OCI-LY3 (cell line): ENCODE results near the gene DDX39B.

Source experiments
- H2AFZ ChIP-seq: fragments of 200-600, 300-600 bp; shearing (Covaris generic); 2 replicates; pipeline ENCODE4 v1.6.0; 2014; ENCODE audit warnings: antibody characterized with exemption, low read depth, low read length
- H3K27ac ChIP-seq: fragments of 200-600, 300-600 bp; sonication (generic); 2 replicates; pipeline ENCODE4 v1.5.1; 2014; ENCODE audit warnings: mild to moderate bottlenecking, low read length, moderate library complexity, mixed read lengths
- H3K27me3 ChIP-seq: fragments of 200-600, 300-600 bp; sonication (generic); 2 replicates; pipeline ENCODE4 v1.6.1; 2014; ENCODE audit warnings: low read depth, low read length, mixed read lengths
- H3K36me3 ChIP-seq: fragments of 200-600, 300-600 bp; sonication (generic); replicated peaks from 2 replicates; pipeline ENCODE3; 2014; ENCODE audit warnings: low read depth, low read length, mixed read lengths
- H3K4me1 ChIP-seq: fragments of 300-600, 200-600 bp; sonication (generic); 2 replicates; pipeline ENCODE4 v1.6.1; 2014; ENCODE audit warnings: low read length, mixed read lengths
- H3K4me2 ChIP-seq: fragments of 200-600, 300-600 bp; sonication (generic); 2 replicates; pipeline ENCODE4 v1.6.1; 2014; ENCODE audit warnings: low read length, mixed read lengths
- H3K4me3 ChIP-seq: fragments of 300-600, 200-600 bp; sonication (generic); 2 replicates; pipeline ENCODE4 v1.5.1; 2014; ENCODE audit warnings: antibody characterized with exemption, mild to moderate bottlenecking, low read length, moderate library complexity
- H3K79me2 ChIP-seq: fragments of 300-600, 200-600 bp; shearing (Covaris generic); 2 replicates; pipeline ENCODE4 v1.6.1; 2014; ENCODE audit warnings: mild to moderate bottlenecking, low read length, mixed read lengths
- H3K9ac ChIP-seq: fragments of 300-600, 200-600 bp; shearing (Covaris generic); 2 replicates; pipeline ENCODE4 v1.6.0; 2014; ENCODE audit warnings: mild to moderate bottlenecking, low read length, moderate library complexity
- H3K9me3 ChIP-seq: fragments of 200-600, 300-600 bp; shearing (Covaris generic); 2 replicates; pipeline ENCODE4 v1.6.1; 2014; ENCODE audit warnings: low read length, mixed read lengths; ENCODE audit not compliant: insufficient read depth
- H4K20me1 ChIP-seq: fragments of 200-600, 300-600 bp; sonication (generic); 2 replicates; pipeline ENCODE4 v1.6.1; 2016; ENCODE audit warnings: low read length, mixed read lengths; ENCODE audit not compliant: insufficient read depth
- EZH2phosphoT487 ChIP-seq: fragments of 200-600 bp; shearing (Covaris generic); IDR thresholded peaks from 2 replicates; pipeline ENCODE4 v1.6.1; 2018; ENCODE audit warnings: antibody characterized with exemption, mixed run types, low read depth
- TF ChIP-seq, protein P1 (sequence below): fragments of 200-600, 300-600 bp; sonication (generic); IDR thresholded peaks from 2 replicates; pipeline ENCODE4 v1.5.1; 2014; ENCODE audit warnings: antibody characterized with exemption, low read length, low read depth

Gene DDX39B

DNA sequence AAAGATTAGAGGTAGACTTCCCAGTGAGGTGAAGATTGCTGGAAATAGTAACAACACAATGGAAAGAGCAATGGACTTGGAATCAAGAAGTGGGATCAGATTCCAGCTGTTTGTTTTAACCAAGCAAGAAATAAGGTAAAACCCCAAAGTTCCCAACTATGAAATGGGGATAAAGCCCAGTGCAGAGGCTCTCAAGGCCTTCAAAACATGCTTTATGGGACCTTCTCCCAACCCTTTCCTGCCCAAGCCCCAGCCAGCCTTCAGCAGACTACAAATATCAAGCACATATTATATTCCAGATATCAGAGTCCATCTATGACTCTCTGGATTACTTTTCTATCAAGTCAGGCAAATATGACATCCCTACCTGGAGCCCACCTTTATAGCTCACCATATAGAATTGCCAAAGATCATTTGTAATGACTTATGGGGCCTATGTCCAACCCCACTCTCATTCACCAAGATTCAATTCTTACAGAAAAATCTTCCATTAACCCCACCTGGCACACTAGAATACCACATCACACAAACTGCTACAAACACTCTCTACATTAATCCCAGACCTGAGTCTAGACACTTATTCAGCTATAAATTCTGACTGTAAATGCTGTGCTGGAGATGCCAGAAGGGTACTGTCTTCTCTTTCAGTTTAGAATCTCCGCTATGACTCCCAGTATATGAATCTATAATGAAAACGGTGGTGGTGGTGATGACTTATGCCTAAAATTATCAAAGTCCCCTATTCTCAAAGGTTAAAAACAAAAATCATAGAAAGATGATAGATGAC is 6.1 kb downstream of the DDX39B start:
- Histone ChIP-seq H3K4me2 (no peak overlapping the region), H3K4me3 (no peak overlapping the region), H3K36me3 (peaks cover 68% of the 10 kb centered on the region), H2AFZ (no peak overlapping the region), H3K27me3 (no peaks in the 10 kb centered on the region), H3K9me3 (no peaks in the 10 kb centered on the region), H3K79me2 (peaks cover 61% of the 10 kb centered on the region), H3K27ac (no peak overlapping the region), H3K9ac (no peak overlapping the region), H4K20me1 (peaks cover 62% of the 10 kb centered on the region), H3K4me1 (peaks cover 17% of the 10 kb centered on the region)
- TF ChIP-seq EZH2phosphoT487, result no peak
- TF ChIP-seq, protein P1, sequence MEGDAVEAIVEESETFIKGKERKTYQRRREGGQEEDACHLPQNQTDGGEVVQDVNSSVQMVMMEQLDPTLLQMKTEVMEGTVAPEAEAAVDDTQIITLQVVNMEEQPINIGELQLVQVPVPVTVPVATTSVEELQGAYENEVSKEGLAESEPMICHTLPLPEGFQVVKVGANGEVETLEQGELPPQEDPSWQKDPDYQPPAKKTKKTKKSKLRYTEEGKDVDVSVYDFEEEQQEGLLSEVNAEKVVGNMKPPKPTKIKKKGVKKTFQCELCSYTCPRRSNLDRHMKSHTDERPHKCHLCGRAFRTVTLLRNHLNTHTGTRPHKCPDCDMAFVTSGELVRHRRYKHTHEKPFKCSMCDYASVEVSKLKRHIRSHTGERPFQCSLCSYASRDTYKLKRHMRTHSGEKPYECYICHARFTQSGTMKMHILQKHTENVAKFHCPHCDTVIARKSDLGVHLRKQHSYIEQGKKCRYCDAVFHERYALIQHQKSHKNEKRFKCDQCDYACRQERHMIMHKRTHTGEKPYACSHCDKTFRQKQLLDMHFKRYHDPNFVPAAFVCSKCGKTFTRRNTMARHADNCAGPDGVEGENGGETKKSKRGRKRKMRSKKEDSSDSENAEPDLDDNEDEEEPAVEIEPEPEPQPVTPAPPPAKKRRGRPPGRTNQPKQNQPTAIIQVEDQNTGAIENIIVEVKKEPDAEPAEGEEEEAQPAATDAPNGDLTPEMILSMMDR, result no peak

DNA sequence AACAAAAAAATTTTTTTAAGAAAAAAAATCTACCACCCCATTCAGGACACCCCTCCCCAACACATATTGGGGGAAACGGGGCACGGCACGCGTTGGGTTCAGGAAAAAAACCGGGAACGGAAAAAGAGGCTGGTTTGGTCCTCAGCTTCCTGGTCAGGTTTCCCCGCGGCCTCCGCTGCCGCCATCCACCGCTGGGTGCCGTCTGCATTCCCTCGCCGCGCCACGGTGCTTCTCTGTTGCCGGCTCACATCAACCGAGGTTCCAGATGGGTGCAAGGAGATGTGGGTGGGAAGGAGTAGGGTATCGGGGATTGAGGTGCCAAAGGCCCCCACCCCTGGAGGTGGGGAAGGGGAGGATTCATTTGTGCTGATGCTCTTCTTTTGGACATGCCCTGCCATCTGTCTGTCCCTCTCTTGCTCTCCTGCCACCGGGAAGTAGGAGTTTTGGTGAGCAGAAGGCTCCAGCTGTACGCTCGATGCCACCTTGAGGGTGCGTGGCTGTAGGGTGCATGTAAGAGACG is 7.2 kb downstream of the DDX39B start:
- no peaks in the 10 kb centered on the region for H3K27me3 ChIP-seq
- H3K4me3 ChIP-seq, result no peak overlapping the region
- H3K9ac ChIP-seq, result no peak overlapping the region
- H3K4me1 ChIP-seq, result peaks cover 7% of the 10 kb centered on the region
- no peak overlapping the region for H3K4me2 ChIP-seq
- H2AFZ ChIP-seq, result no peak overlapping the region
- no peaks in the 10 kb centered on the region for H3K9me3 ChIP-seq
- H3K79me2 ChIP-seq, result peaks cover 49% of the 10 kb centered on the region
- peaks cover 57% of the 10 kb centered on the region for H4K20me1 ChIP-seq
- no peak overlapping the region for H3K27ac ChIP-seq
- TF ChIP-seq, protein P1, result no peak
- TF ChIP-seq EZH2phosphoT487, result no peak
- H3K36me3 ChIP-seq, result peaks cover 58% of the 10 kb centered on the region

DNA sequence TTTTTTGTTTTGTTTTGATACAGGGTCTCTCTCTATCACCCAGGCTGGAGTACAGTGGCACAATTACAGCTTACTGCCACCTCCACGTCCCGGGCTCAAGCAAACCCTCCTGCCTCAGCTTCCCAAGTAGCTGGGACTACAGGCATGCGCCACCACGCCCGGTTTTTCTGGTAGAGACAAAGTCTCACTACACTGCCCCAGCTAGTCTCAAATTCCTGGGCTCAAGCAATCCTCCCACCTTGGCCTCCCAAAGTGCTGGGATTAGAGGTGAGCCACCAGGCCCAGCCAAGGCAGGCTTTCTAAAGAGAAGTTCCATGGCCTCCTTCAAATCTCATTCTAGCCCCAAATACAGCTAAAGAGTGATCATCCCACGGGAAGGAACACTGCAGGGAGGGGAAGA is 7.8 kb downstream of the DDX39B start:
- peaks cover 54% of the 10 kb centered on the region for H4K20me1 ChIP-seq
- no peaks in the 10 kb centered on the region for H3K27me3 ChIP-seq
- TF ChIP-seq, protein P1, result no peak
- TF ChIP-seq EZH2phosphoT487, result no peak
- H3K4me2 ChIP-seq, result no peak overlapping the region
- H3K4me1 ChIP-seq, result peaks cover 1% of the 10 kb centered on the region
- no peaks in the 10 kb centered on the region for H3K9me3 ChIP-seq
- H3K4me3 ChIP-seq, result no peak overlapping the region
- no peak overlapping the region for H3K9ac ChIP-seq
- peaks cover 52% of the 10 kb centered on the region for H3K36me3 ChIP-seq
- no peak overlapping the region for H2AFZ ChIP-seq
- H3K79me2 ChIP-seq, result peaks cover 43% of the 10 kb centered on the region
- H3K27ac ChIP-seq, result no peak overlapping the region

DNA sequence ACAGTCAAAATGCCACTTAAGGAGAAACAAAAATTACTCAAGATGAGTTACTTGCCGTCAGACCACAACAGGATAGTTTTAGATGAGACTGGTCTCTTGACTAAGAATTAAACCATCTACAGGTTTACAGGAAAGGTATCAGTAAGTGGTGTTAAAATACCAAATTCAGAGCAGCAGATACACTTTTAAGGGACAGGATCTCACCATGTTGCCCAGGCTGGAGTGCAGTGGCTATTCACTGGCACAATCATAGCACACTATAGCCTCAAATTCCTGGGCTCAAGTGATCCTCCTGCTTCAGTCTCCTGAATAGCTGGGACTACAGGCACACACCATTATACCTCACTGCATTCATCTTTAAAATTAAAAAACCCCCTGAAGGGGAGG is 8.4 kb downstream of the DDX39B start:
- Histone ChIP-seq H3K9me3 (no peaks in the 10 kb centered on the region), H4K20me1 (peaks cover 49% of the 10 kb centered on the region), H2AFZ (no peak overlapping the region), H3K4me3 (no peak overlapping the region), H3K36me3 (peaks cover 47% of the 10 kb centered on the region), H3K27ac (no peak overlapping the region), H3K4me1 (no peaks in the 10 kb centered on the region), H3K9ac (no peak overlapping the region), H3K4me2 (no peak overlapping the region), H3K79me2 (peaks cover 38% of the 10 kb centered on the region), H3K27me3 (no peaks in the 10 kb centered on the region)
- TF ChIP-seq, protein P1, result no peak
- TF ChIP-seq EZH2phosphoT487, result no peak
